Neural cell (in vitro differentiated cells): Measurements from ENCODE around the gene GLRA1.

Experiments used
- CTCF ChIP-seq: fragments of 450-650 bp; IDR thresholded peaks from 2 replicates; pipeline ENCODE4 v1.5.1; 2014; ENCODE audit warnings: antibody characterized with exemption, mild to moderate bottlenecking, moderate library complexity; ENCODE audit not compliant: poor library complexity, severe bottlenecking
- EP300 ChIP-seq: fragments of 450-650 bp; conservative IDR thresholded peaks from 2 replicates; pipeline ENCODE4 v1.6.1; 2014; ENCODE audit warnings: antibody characterized with exemption, mild to moderate bottlenecking, moderate library complexity; ENCODE audit not compliant: poor library complexity, severe bottlenecking
- EZH2 ChIP-seq: fragments of 200-600, 300-800 bp; shearing (Covaris generic), sonication (generic); IDR thresholded peaks from 2 replicates; pipeline ENCODE4 v1.6.1; 2014; ENCODE audit warnings: antibody characterized with exemption, low read length, borderline replicate concordance, mild to moderate bottlenecking; ENCODE audit not compliant: insufficient read depth, poor library complexity, severe bottlenecking
- POLR2AphosphoS5 ChIP-seq: IDR thresholded peaks from 2 replicates; pipeline ENCODE4 v1.6.1; 2012
- REST ChIP-seq: IDR thresholded peaks from 2 replicates; pipeline ENCODE4 v1.6.1; 2012; ENCODE audit warnings: borderline replicate concordance

- TF ChIP-seq POLR2AphosphoS5 (no peak), EZH2 (no peak), CTCF (no peak), REST (no peak), EP300 (no peak)
Observed at GRCh38 chr5:151912360-151912759, 12.3 kb downstream of the GLRA1 start.
